Measurements from ENCODE around the gene MIR17HG. TPM values are rescaled to one million over a fixed set of nuclear protein-coding genes. Genes with fewer than 3 reads are reported as not detected.

MIR17HG gene
- total RNA-seq, 2 donors from 2014 or later: 22.8 to 23.0 TPM

DNA sequence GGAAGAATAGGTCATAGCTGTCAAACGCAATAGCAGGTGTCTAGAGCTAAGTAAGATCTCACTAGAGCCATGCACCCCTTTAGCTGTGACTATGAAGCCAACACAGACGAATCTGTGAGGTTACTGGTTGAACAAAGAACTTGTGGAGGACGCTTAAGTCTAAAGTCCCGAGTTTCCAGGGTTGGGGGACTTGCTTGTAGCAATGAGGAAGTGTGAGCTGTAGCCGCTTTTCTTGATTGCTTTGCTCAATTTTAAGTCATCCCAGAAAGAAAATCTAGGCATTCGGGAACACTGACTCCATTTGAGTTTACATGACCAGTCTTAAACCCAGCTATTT is 52.5 kb downstream of the MIR17HG start:
- TF ChIP-seq, protein P1, sequence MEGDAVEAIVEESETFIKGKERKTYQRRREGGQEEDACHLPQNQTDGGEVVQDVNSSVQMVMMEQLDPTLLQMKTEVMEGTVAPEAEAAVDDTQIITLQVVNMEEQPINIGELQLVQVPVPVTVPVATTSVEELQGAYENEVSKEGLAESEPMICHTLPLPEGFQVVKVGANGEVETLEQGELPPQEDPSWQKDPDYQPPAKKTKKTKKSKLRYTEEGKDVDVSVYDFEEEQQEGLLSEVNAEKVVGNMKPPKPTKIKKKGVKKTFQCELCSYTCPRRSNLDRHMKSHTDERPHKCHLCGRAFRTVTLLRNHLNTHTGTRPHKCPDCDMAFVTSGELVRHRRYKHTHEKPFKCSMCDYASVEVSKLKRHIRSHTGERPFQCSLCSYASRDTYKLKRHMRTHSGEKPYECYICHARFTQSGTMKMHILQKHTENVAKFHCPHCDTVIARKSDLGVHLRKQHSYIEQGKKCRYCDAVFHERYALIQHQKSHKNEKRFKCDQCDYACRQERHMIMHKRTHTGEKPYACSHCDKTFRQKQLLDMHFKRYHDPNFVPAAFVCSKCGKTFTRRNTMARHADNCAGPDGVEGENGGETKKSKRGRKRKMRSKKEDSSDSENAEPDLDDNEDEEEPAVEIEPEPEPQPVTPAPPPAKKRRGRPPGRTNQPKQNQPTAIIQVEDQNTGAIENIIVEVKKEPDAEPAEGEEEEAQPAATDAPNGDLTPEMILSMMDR (conservative IDR thresholded peaks at IDR 0.05): no peak

DNA sequence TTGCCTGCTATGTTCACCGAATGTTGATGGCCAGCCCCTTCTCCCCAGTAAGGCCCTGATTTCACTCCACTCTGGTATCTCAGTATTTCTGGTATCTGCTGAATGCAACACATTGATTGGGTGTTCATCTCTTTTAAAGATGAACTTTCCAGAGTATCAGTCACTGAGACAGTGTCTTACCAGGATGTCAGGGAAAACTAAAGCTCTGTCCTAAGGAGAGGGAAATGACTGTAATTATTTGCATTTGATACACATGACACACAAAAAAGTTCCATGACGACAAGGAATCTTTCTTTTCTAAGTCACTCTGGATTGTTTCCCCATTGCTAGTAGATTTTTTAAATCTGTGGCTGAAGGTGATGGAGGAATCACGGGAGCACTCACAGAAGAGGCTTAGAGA is 53.2 kb downstream of the MIR17HG start:
- peaks cover 72% of the 10 kb centered on the region for H3K27me3 ChIP-seq (ENCODE audit: control insufficient read depth, insufficient read depth, low read length, poor library complexity, severe bottlenecking)

More for the DNA sequence above, 52.5 kb downstream of the MIR17HG start:
- no peak overlapping the region for H3K4me3 Mint-ChIP-seq
- no peaks in the 10 kb centered on the region for H3K36me3 Mint-ChIP-seq (ENCODE audit: low read depth)
- 86 to 88% methylated on average over 5 to 6 of the region's 6 CpGs for WGBS, 2 experiments (ENCODE audit: insufficient coverage in 1 of 2, insufficient read length in 1 of 2)
- Histone ChIP-seq H3K9me3 (ENCODE audit: control insufficient read depth, low read length) (no peaks in the 10 kb centered on the region), H3K27me3 (ENCODE audit: control insufficient read depth, insufficient read depth, low read length, poor library complexity, severe bottlenecking) (peaks cover 78% of the 10 kb centered on the region), H3K27ac (ENCODE audit: low read depth, low read length) (no peak overlapping the region), H3K4me3 (ENCODE audit: low read length) (no peak overlapping the region), H3K36me3 (ENCODE audit: control insufficient read depth, insufficient read depth, low read length) (no peaks in the 10 kb centered on the region), H3K4me1 (ENCODE audit: control insufficient read depth, insufficient read depth, low read length) (no peaks in the 10 kb centered on the region), H3K9ac (ENCODE audit: extremely low read depth, low read length, poor library complexity, severe bottlenecking) (no peak overlapping the region)
- H3K4me1 Mint-ChIP-seq: peaks cover 4% of the 10 kb centered on the region
- H3K9me3 Mint-ChIP-seq: no peaks in the 10 kb centered on the region
- H3K27ac Mint-ChIP-seq: no peak overlapping the region
- DNase-seq: no peak
- peaks cover 68% of the 10 kb centered on the region for H3K27me3 Mint-ChIP-seq (ENCODE audit: insufficient read depth)

DNA sequence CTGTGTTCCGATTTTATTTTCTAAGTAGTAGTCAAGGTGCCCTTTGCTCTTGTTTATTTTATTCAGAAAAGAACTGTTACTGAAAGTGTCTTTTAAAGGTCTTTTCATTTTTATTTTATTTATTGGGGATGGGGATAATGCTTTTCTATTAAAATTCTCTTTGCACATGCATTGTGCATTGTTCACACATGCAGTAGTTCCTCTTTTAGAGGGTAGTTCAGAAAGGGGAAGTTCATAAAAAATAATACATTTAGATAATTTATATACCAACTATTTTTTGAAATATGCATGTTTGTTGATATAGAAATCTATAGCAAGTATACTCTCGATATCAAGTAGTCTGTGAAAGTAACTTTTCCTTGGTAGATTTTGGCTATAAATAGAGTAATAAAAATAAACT is 54.4 kb downstream of the MIR17HG start:
- Mint-ChIP-seq H3K4me3 (no peak overlapping the region), H3K27ac (no peak overlapping the region), H3K27me3 (ENCODE audit: insufficient read depth) (peaks cover 51% of the 10 kb centered on the region), H3K9me3 (no peaks in the 10 kb centered on the region), H3K4me1 (peaks cover 6% of the 10 kb centered on the region), H3K36me3 (ENCODE audit: low read depth) (no peaks in the 10 kb centered on the region)
- H3K4me1 ChIP-seq (ENCODE audit: control insufficient read depth, insufficient read depth, low read length): no peaks in the 10 kb centered on the region
- H3K9me3 ChIP-seq (ENCODE audit: control insufficient read depth, low read length): no peaks in the 10 kb centered on the region
- 84 to 88% methylated on average over 1 to 2 of the region's 2 CpGs for WGBS, 2 experiments (ENCODE audit: insufficient coverage in 1 of 2, insufficient read length in 1 of 2)
- TF ChIP-seq, protein P1 (conservative IDR thresholded peaks at IDR 0.05): no peak
- H3K27ac ChIP-seq (ENCODE audit: low read depth, low read length): no peak overlapping the region
- no peak for DNase-seq
- no peak overlapping the region for H3K9ac ChIP-seq (ENCODE audit: extremely low read depth, low read length, poor library complexity, severe bottlenecking)
- no peaks in the 10 kb centered on the region for H3K36me3 ChIP-seq (ENCODE audit: control insufficient read depth, insufficient read depth, low read length)
- no peak overlapping the region for H3K4me3 ChIP-seq (ENCODE audit: low read length)
- peaks cover 59% of the 10 kb centered on the region for H3K27me3 ChIP-seq (ENCODE audit: control insufficient read depth, insufficient read depth, low read length, poor library complexity, severe bottlenecking)

More for the DNA sequence above, 53.2 kb downstream of the MIR17HG start:
- no peak overlapping the region for H3K27ac ChIP-seq (ENCODE audit: low read depth, low read length)
- Mint-ChIP-seq H3K27ac (no peak overlapping the region), H3K36me3 (ENCODE audit: low read depth) (no peaks in the 10 kb centered on the region), H3K4me3 (no peak overlapping the region), H3K4me1 (peaks cover 4% of the 10 kb centered on the region), H3K27me3 (ENCODE audit: insufficient read depth) (peaks cover 62% of the 10 kb centered on the region), H3K9me3 (no peaks in the 10 kb centered on the region)
- no peaks in the 10 kb centered on the region for H3K36me3 ChIP-seq (ENCODE audit: control insufficient read depth, insufficient read depth, low read length)
- 86 to 94% methylated on average over 1 to 3 of the region's 3 CpGs for WGBS, 2 experiments (ENCODE audit: insufficient coverage in 1 of 2, insufficient read length in 1 of 2)
- no peak for DNase-seq
- no peak overlapping the region for H3K4me3 ChIP-seq (ENCODE audit: low read length)
- no peaks in the 10 kb centered on the region for H3K4me1 ChIP-seq (ENCODE audit: control insufficient read depth, insufficient read depth, low read length)
- H3K9me3 ChIP-seq (ENCODE audit: control insufficient read depth, low read length): no peaks in the 10 kb centered on the region
- TF ChIP-seq, protein P1 (conservative IDR thresholded peaks at IDR 0.05): no peak
- no peak overlapping the region for H3K9ac ChIP-seq (ENCODE audit: extremely low read depth, low read length, poor library complexity, severe bottlenecking)

Other genes starting within 250 kb of the MIR17HG start
- gene GPC5, start 50.9 kb downstream of the MIR17HG start, total RNA-seq: under 1 TPM; 0.22 to 0.51 TPM